ENCODE data around the gene ZNF330. TPM values are rescaled to one million over a fixed set of nuclear protein-coding genes. Genes with fewer than 3 reads are reported as not detected.

ZNF330 gene
- 24.1 to 29.1 TPM (median 26.7 TPM) in 5 replicates for total RNA-seq (2022; extraction: Qiagen RNA extraction; ENCODE audit: low read depth)

GRCh38 chr4:141220691-141221659 is at the start of gene ZNF330:
Gene ZNF330 (plus strand): TSS chr4:141220895. CDS start chr4:141222372, 1,477 bp downstream.

Other genes with a start within 250 kb of the ZNF330 start
- 0.13 to 0.42 TPM (median 0.30 TPM) in 5 replicates for gene RNF150, start 87.4 kb upstream of the ZNF330 start, total RNA-seq (2022; extraction: Qiagen RNA extraction; ENCODE audit: low read depth)